OCI-LY7 (cell line): ENCODE results near the gene AVPI1.

Experiments used
- EZH2phosphoT487 ChIP-seq: fragments of 200-600 bp; sonication (generic); IDR thresholded peaks from 2 replicates; pipeline ENCODE4 v1.6.1; 2018; ENCODE audit warnings: low read depth, borderline replicate concordance, mild to moderate bottlenecking, mixed run types, antibody characterized with exemption, low read length, moderate library complexity, mixed read lengths
- TF ChIP-seq, protein P1 (sequence below): fragments of 200-600 bp; sonication (generic); conservative IDR thresholded peaks from 2 replicates; pipeline ENCODE4 v1.5.1; 2014; ENCODE audit warnings: mild to moderate bottlenecking, antibody characterized with exemption, low read length, moderate library complexity, mixed read lengths

DNA sequence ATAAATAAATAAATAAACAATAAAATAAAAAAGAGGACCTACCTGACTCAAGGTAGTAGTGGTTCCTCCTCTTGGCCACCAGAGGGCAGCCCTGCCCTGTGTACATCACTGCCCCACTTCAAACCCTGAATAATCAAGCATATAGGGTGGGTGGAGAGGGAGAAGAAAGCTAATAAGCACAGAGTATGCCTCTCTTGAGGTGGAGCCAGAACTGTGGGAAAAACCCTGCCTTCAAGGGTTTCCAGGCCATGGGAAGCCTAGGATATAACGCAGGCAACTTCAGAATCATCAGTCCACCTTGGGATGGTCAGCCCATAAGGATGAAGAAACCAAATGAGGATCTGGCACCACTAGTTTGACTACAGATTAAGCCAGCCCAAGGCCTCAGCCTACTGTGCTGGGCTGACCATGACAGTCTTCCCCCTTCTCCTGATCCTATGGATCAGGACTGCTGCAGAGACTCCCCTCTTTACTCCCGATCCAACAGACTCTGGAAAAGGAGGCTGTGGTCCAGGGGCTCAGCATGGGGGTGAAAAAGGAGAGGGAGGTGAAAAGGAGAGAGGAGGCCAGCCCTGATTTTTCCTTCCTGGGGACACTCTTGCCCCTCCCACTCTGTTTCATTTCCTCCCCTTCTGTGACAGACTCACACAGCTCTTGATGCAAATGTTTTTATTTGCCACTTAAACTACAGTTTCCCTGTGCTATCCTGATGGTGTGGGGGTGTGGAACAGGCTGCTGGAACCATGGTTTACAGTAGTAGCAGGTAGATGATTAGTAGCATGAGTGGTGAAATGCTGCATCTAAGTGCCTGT is 10.1 kb downstream of the AVPI1 start:
- TF ChIP-seq, protein P1, sequence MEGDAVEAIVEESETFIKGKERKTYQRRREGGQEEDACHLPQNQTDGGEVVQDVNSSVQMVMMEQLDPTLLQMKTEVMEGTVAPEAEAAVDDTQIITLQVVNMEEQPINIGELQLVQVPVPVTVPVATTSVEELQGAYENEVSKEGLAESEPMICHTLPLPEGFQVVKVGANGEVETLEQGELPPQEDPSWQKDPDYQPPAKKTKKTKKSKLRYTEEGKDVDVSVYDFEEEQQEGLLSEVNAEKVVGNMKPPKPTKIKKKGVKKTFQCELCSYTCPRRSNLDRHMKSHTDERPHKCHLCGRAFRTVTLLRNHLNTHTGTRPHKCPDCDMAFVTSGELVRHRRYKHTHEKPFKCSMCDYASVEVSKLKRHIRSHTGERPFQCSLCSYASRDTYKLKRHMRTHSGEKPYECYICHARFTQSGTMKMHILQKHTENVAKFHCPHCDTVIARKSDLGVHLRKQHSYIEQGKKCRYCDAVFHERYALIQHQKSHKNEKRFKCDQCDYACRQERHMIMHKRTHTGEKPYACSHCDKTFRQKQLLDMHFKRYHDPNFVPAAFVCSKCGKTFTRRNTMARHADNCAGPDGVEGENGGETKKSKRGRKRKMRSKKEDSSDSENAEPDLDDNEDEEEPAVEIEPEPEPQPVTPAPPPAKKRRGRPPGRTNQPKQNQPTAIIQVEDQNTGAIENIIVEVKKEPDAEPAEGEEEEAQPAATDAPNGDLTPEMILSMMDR, result peak; percentile 84
- TF ChIP-seq EZH2phosphoT487, result no peak
